COLO668 (cell line): ENCODE data around the gene GP9.
"Not testable (repeated sequence)": the region's sequence is repeated elsewhere in the genome, so short reads cannot be mapped to it uniquely, and the experiment has no call there.

Experiments used
- DNase-seq: peaks from one replicate; lab custom pipeline; 2025; ENCODE audit not compliant: unreplicated experiment; lab: John Stamatoyannopoulos, UW

Gene GP9

DNA sequence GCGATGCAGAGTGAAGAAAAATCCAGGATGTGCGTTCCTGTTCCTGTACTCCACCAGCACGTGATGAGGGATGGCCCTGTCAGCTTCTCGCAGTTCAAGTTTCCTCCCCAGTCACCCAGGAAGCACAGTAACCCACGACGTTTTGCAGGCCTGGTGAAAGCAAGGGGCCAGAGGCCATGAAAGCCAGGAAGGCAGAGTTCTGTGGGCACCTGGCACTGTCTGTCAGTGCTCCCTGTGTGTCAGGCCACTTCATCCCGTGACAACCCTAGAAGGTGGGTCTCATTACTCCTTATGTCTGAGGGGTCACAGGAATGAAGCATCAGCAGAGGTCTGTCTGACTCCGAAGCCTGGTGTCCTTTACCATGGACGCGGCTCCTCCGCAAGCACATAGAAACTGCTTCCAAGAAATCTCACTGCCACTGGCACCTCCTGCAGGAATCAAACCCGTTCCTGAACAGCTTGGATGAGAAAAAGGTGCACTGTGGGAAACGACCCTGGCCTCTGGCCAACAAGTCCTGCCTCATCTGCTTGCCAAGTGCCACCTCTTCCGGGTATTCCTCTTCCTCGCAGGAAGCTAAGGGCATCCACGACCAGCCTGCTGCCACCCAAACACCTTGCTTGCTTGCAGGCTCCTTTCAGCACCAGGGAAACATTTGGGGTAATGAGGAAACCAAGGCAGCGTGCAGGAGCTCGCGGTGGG lies 46.4 kb downstream of the GP9 start:
- no peak for DNase-seq

DNA sequence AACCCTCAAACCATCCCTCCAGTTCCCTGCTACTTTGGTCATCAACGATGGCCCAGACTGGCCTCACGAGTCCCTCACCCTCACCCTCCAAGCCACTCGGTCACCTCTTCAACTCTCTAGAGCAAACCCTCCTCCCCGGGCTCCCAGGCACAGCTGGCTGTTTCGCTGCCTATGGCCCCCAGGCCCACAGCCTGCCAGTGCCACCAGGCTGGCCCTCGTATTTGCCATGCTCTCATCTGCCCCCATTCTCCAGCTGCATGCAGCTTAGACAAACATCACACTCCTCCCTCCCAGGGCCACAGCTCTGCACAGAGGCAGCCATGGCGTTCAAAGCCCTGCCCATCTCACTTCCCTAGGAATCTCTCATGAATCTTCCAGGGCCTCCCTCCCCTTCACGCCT lies 47.2 kb downstream of the GP9 start:
- no peak for DNase-seq

DNA sequence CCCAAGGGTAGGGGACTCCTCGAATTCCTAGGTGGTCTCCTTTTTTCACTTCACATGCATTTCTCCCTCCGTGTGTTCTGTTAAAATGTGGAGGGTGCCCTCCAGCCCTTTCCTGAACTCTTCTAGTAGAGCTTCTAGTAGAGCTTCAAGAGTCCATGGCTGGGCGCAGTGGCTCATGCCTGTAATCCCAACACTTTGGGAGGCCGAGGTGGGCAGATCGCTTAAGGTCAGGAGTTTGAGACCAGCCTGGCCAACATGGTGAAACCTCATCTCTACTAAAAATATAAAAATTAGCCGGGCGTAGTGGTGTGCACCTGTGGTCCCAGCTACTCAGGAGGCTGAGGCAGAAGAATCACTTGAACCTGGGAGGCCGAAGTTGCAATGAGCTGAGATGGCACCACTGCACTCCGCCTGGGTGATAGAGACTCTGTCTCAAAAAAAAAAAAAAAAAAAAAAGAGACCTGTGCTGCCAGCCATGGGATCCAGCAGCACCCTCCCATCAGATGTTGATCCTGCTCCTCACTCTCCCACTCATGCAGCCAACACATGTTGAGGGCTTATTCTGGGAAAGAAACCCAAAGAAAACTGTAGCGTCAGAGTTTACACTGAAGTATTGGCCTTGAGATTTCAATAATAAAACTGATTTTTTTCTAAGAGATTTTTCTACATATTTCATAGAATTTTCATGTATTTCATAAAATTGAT lies 50.6 kb downstream of the GP9 start:
- not testable (repeated sequence) for DNase-seq
